HG03159 (cell line): ENCODE data around the gene CLEC3A.
"Not testable (repeated sequence)": the region's sequence is repeated elsewhere in the genome, so short reads cannot be mapped to it uniquely, and the experiment has no call there.

Experiments used
- ATAC-seq: cut with Tn5 transposase; IDR thresholded peaks from one replicate; pipeline ENCODE4 v1.9.1; 2021; ENCODE audit warnings: mild to moderate bottlenecking, moderate library complexity; ENCODE audit not compliant: unreplicated experiment

CLEC3A gene

GRCh38 chr16:78022347-78023060 lies at the start of gene CLEC3A:
Gene CLEC3A, plus strand, starts transcription at chr16:78022548. Its CDS starts 79 bp downstream, at chr16:78022627.
- no peak for ATAC-seq

GRCh38 chr16:77974883-77975282 lies 47.5 kb upstream of the CLEC3A start:
- ATAC-seq, result no peak

GRCh38 chr16:77975942-77976341 lies 46.4 kb upstream of the CLEC3A start:
- no peak for ATAC-seq

- no peak for ATAC-seq
These were observed 45.0 kb upstream of the CLEC3A start for GRCh38 chr16:77977339-77977738.

- no peak for ATAC-seq
These were observed 37.2 kb upstream of the CLEC3A start for GRCh38 chr16:77985111-77985510.

GRCh38 chr16:77986011-77986740 lies 36.2 kb upstream of the CLEC3A start:
- ATAC-seq, result no peak

GRCh38 chr16:77987810-77988209 lies 34.5 kb upstream of the CLEC3A start:
- no peak for ATAC-seq

- no peak for ATAC-seq
These were observed 32.5 kb upstream of the CLEC3A start for GRCh38 chr16:77989846-77990245.

GRCh38 chr16:77991701-77992100 lies 30.6 kb upstream of the CLEC3A start:
- no peak for ATAC-seq

GRCh38 chr16:77992381-77992780 lies 30.0 kb upstream of the CLEC3A start:
- not testable (repeated sequence) for ATAC-seq

- ATAC-seq, result no peak
These were observed 29.0 kb upstream of the CLEC3A start for GRCh38 chr16:77993111-77993985.

GRCh38 chr16:77995843-77996455 lies 26.4 kb upstream of the CLEC3A start:
- ATAC-seq, result no peak

- ATAC-seq, result no peak
These were observed 23.9 kb upstream of the CLEC3A start for GRCh38 chr16:77998350-77999023.

GRCh38 chr16:78001451-78002025 lies 20.8 kb upstream of the CLEC3A start:
- ATAC-seq, result no peak

- ATAC-seq, result peak; percentile 99
These were observed 19.3 kb upstream of the CLEC3A start for GRCh38 chr16:78002915-78003538.

- no peak for ATAC-seq
These were observed 17.8 kb upstream of the CLEC3A start for GRCh38 chr16:78004517-78004916.

- ATAC-seq, result no peak
These were observed 16.5 kb upstream of the CLEC3A start for GRCh38 chr16:78005881-78006280.

GRCh38 chr16:78007121-78007520 lies 15.2 kb upstream of the CLEC3A start:
- ATAC-seq, result no peak

GRCh38 chr16:78024159-78024558 lies 1.8 kb downstream of the CLEC3A start:
- no peak for ATAC-seq

- ATAC-seq, result no peak
These were observed 3.3 kb downstream of the CLEC3A start for GRCh38 chr16:78025631-78026030.
